Ovary (tissue), 9 donors: ENCODE results near the gene CNTD1. TPM values are rescaled to one million over a fixed set of nuclear protein-coding genes. Genes with fewer than 3 reads are reported as not detected.

ENCODE experiments used
- DNase-seq, 5 donors: peaks; one replicate each; pipeline ENCODE4 v3.0.0-alpha.2; 2019 to 2020
- H3K27ac ChIP-seq, 2 donors: fragments of 200-600 bp; one replicate each; pipeline versions ENCODE4 v1.5.1 to v1.8.0; 2019 to 2022
- H3K27me3 ChIP-seq: fragments of 200-600 bp; one replicate; pipeline ENCODE4 v1.8.0; 2022
- H3K36me3 ChIP-seq: fragments of 200-600 bp; sonication (generic); one replicate; pipeline ENCODE4 v1.5.1; 2019
- H3K4me1 ChIP-seq: one replicate; pipeline ENCODE4 v1.8.1; 2013; ENCODE audit warnings: mild to moderate bottlenecking, moderate library complexity; ENCODE audit not compliant: insufficient read depth
- H3K4me3 ChIP-seq: fragments of 200-600 bp; sonication (generic); one replicate; pipeline ENCODE4 v1.5.1; 2017
- H3K9me3 ChIP-seq, 2 donors: fragments of 200-600 bp in 1 of 2; sonication (generic) in 1 of 2; one replicate each; pipeline versions ENCODE4 v1.5.1 to v1.8.1; 2013 to 2019; ENCODE audit warnings: mild to moderate bottlenecking in 1 of 2, moderate library complexity in 1 of 2
- EP300 ChIP-seq: sonication (generic); formaldehyde crosslinking; IDR thresholded peaks from one replicate; pipeline ENCODE4 v1.6.1; 2017; ENCODE audit warnings: antibody characterized with exemption
- POLR2A ChIP-seq: fragments of 450-650 bp; IDR thresholded peaks from one replicate; pipeline ENCODE4 v1.6.1; 2017; ENCODE audit warnings: antibody characterized with exemption, mild to moderate bottlenecking, moderate library complexity
- WGBS, 3 donors: extraction: QIAGEN DNeasy Blood & Tissue Kit in 1 of 3; methylation state at CpG; one replicate each; pipeline versions ENCODE4 v1.1.5 to v1.1.7; 2013 to 2017; 5-methylcytosine and 5-hydroxymethylcytosine counted together
- intact Hi-C, 4 donors: fragments of 100-400 bp; cut with DNase I; formaldehyde crosslinking; loops; one replicate each; pipeline versions ENCODE4 v1.11.0 to v1.15.1; 2022 to 2023
- polyA plus RNA-seq, 2 donors: library from polyadenylated mRNA; stranded (reverse); fragments of 200-250 nt in 1 of 2; fragments of 350-450 nt in 1 of 2; fragmentation: Illumina TruSeq in 1 of 2; extraction: RNeasy Lipid Tissue Mini Kit (QIAGEN cat#74804) in 1 of 2; gene quantifications; one replicate each; pipeline ENCODE4 v1.2.3, GENCODE V29; 2013 to 2014
- total RNA-seq, 7 donors: library from RNA; depleted of rRNA in 2 of 7; stranded (reverse); fragments of >200 nt in 2 of 7; fragmentation: NEBNext Ultra II Directional in 3 of 7; extraction: Animal tissue kit (Norgen Biotek cat#: 25700) in 3 of 7; gene quantifications; one replicate each; pipeline versions ENCODE4 v1.1.0 to v1.2.4, GENCODE V29; 2016 to 2023
- TF ChIP-seq, protein P1 (sequence below), 3 donors: fragments of 450-650 bp in 2 of 3; fragments of 200-600 bp in 1 of 3; IDR thresholded peaks; one replicate each; pipeline versions ENCODE4 v1.5.1 to v1.8.0; 2016 to 2022; ENCODE audit warnings: antibody characterized with exemption in 3 of 3, mild to moderate bottlenecking in 1 of 3
- donor health status: DM: no; HTN: no; CAD: no; lungs with moderate emphysema.
- donor health status: DM: no; HTN: no; CAD: no.
- donor health status: Bipolar disorder and iron deficiency.
- donor health status: DM: yes; HTN: yes; CAD: no.
- donor health status: DM: no; HTN: no; CAD: no.
- donor health status: DM: yes; HTN: yes; CAD: no.

The CNTD1 gene
- total and polyA plus RNA-seq, 9 donors, result 0.22 to 0.79 (median 0.33) TPM; not detected in 2

DNA sequence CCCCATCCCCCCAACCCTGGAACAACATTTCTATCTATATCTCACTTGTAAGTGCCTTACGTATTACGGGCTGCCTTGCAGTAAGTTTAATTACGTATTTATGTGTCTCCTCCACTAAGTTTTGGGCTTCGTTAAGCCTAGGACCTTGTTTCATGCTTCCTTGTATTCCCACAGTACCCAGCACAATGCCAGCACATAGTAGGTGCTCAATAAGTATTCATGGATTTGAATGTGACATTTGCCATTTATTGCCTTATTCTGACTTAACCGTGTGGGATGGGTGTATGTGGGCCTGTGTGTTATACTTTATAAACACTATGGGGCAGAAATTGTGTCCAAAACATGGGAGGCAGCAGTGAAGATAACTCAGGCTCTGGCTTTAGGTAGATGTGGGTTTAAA is 6.1 kb upstream of the CNTD1 start:
- Histone ChIP-seq H3K27ac (no peak overlapping the region), H3K27me3 (no peaks in the 10 kb centered on the region), H3K4me3 (no peak overlapping the region), H3K9me3 (no peaks in the 10 kb centered on the region), H3K4me1 (no peaks in the 10 kb centered on the region), H3K36me3 (no peaks in the 10 kb centered on the region)
- 40 to 52% (median 47%) methylated on average over 5 of the region's 5 CpGs for WGBS, 3 donors
- TF ChIP-seq EP300 (no peak), POLR2A (no peak)
- TF ChIP-seq, protein P1, sequence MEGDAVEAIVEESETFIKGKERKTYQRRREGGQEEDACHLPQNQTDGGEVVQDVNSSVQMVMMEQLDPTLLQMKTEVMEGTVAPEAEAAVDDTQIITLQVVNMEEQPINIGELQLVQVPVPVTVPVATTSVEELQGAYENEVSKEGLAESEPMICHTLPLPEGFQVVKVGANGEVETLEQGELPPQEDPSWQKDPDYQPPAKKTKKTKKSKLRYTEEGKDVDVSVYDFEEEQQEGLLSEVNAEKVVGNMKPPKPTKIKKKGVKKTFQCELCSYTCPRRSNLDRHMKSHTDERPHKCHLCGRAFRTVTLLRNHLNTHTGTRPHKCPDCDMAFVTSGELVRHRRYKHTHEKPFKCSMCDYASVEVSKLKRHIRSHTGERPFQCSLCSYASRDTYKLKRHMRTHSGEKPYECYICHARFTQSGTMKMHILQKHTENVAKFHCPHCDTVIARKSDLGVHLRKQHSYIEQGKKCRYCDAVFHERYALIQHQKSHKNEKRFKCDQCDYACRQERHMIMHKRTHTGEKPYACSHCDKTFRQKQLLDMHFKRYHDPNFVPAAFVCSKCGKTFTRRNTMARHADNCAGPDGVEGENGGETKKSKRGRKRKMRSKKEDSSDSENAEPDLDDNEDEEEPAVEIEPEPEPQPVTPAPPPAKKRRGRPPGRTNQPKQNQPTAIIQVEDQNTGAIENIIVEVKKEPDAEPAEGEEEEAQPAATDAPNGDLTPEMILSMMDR (IDR thresholded peaks at IDR 0.05), result no peak
- intact Hi-C loops, result no loop called here
- no peak for DNase-seq

DNA sequence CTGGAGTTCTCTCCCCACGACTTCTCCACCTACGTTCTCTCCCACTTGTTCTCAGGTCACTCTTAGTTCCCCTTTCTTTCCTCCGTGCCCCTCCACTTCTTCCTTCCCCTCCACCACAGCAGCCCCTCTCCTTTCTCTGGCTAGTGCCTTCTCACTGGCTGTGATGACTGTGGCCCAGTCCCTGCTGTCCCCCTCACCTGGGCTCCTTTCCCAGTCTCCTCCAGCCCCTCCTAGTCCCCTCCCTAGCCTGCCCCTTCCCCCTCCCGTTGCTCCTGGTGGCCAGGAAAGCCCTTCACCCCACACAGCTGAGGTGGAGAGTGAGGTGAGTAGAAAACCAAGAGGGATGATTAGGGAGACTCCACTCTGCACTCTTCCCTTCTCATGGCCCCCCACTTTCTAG is 3.6 kb upstream of the CNTD1 start:
- intact Hi-C loops, result no loop called here
- no peak overlapping the region for H3K27ac ChIP-seq
- DNase-seq, result no peak
- H3K4me1 ChIP-seq, result peaks cover 10% of the 10 kb centered on the region
- TF ChIP-seq POLR2A (no peak), EP300 (no peak)
- TF ChIP-seq, protein P1 (IDR thresholded peaks at IDR 0.05), result no peak
- no peak overlapping the region for H3K4me3 ChIP-seq
- WGBS, 3 donors, result 56 to 70% (median 58%) methylated on average over 4 of the region's 4 CpGs
- no peaks in the 10 kb centered on the region for H3K27me3 ChIP-seq
- no peaks in the 10 kb centered on the region for H3K9me3 ChIP-seq
- H3K36me3 ChIP-seq, result no peaks in the 10 kb centered on the region

DNA sequence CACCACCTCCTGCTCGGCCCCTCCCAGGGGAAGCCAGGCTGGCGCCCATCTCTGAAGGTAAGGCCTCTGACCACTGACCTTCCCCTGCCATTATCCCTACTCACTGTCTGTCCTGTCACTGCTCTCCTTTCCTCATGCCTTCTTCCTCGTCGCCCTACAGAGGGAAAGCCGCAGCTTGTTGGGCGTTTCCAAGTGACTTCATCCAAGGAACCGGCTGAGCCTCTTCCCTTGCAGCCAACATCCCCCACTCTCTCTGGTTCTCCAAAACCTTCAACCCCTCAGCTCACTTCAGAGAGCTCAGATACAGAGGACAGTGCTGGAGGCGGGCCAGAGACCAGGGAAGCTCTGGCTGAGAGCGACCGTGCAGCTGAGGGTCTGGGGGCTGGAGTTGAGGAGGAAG is 3.2 kb upstream of the CNTD1 start:
- Histone ChIP-seq H3K9me3 (no peaks in the 10 kb centered on the region), H3K27ac (no peak overlapping the region), H3K36me3 (no peaks in the 10 kb centered on the region), H3K4me3 (no peak overlapping the region), H3K4me1 (peaks cover 10% of the 10 kb centered on the region), H3K27me3 (no peaks in the 10 kb centered on the region)
- intact Hi-C loops, result no loop called here
- no peak for DNase-seq
- TF ChIP-seq, protein P1 (IDR thresholded peaks at IDR 0.05), result no peak
- no peak for TF ChIP-seq EP300
- TF ChIP-seq POLR2A, result no peak
- 79 to 83% (median 79%) methylated on average over 10 of the region's 10 CpGs for WGBS, 3 donors

DNA sequence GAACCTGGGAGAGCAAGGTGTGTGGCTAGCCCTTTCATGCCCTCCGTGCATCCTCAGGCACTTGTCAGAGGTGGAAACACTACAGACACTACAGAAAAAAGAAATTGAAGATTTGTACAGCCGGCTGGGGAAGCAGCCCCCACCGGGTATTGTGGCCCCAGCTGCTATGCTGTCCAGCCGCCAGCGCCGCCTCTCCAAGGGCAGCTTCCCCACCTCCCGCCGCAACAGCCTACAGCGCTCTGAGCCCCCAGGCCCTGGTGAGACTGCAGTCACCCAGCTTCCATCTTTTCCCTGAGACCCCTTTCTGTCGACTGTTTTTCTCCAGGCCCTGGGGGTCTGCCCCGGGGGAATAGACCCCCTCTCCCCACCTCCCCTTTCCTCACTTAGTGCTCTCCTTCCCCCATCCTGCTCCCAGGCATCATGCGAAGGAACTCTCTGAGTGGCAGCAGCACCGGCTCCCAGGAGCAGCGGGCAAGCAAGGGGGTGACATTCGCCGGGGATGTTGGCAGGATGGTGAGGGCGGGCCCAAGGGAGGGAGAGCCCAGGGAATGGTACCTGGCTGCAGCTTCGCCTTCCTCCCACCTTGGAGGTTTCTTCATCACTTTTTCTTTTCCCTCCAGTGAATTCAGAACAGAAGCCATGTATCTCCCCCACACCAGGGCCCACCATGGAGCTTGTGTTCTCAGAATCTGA is 2.4 kb upstream of the CNTD1 start:
- TF ChIP-seq, protein P1 (IDR thresholded peaks at IDR 0.05), result no peak
- TF ChIP-seq POLR2A, result no peak
- no peak for TF ChIP-seq EP300
- WGBS, 3 donors, result 85 to 91% (median 91%) methylated on average over 18 of the region's 18 CpGs
- Histone ChIP-seq H3K9me3 (no peaks in the 10 kb centered on the region), H3K27me3 (no peaks in the 10 kb centered on the region), H3K4me3 (no peak overlapping the region), H3K36me3 (no peaks in the 10 kb centered on the region), H3K27ac (no peak overlapping the region), H3K4me1 (peaks cover 10% of the 10 kb centered on the region)
- intact Hi-C loops, result no loop called here
- DNase-seq, result no peak
